Germinal center (tissue), 1 donor: ENCODE results near the gene SCFD2.
"Not testable (repeated sequence)": the region's sequence is repeated elsewhere in the genome, so short reads cannot be mapped to it uniquely, and the experiment has no call there.

Experiments used
- DNase-seq: peaks from one replicate; pipeline ENCODE4 v3.0.0; 2012; ENCODE audit warnings: mixed read lengths, low spot score

SCFD2 gene

GRCh38 chr4:53011259-53011905, 354.5 kb downstream of the SCFD2 start:
- no peak for DNase-seq

- no peak for DNase-seq
Observed at GRCh38 chr4:53010318-53010717, 355.5 kb downstream of the SCFD2 start.

- no peak for DNase-seq
Observed at GRCh38 chr4:53009824-53010223, 356.0 kb downstream of the SCFD2 start.

- DNase-seq = no peak
Observed at GRCh38 chr4:53007024-53007423, 358.8 kb downstream of the SCFD2 start.

- DNase-seq = no peak
Observed at GRCh38 chr4:53005808-53006207, 360.1 kb downstream of the SCFD2 start.

- no peak for DNase-seq
Observed at GRCh38 chr4:53005149-53005546, 360.7 kb downstream of the SCFD2 start.

- no peak for DNase-seq
Observed at GRCh38 chr4:53004497-53005148, 361.2 kb downstream of the SCFD2 start.

GRCh38 chr4:53003959-53004358, 361.9 kb downstream of the SCFD2 start:
- no peak for DNase-seq

GRCh38 chr4:53000560-53000959, 365.3 kb downstream of the SCFD2 start:
- no peak for DNase-seq

- no peak for DNase-seq
Observed at GRCh38 chr4:52999626-53000025, 366.2 kb downstream of the SCFD2 start.

- DNase-seq = no peak
Observed at GRCh38 chr4:52998413-52998812, 367.4 kb downstream of the SCFD2 start.

- DNase-seq = no peak
Observed at GRCh38 chr4:52997132-52997416, 368.8 kb downstream of the SCFD2 start.

GRCh38 chr4:52996261-52997131, 369.4 kb downstream of the SCFD2 start:
- DNase-seq = no peak

- DNase-seq = no peak
Observed at GRCh38 chr4:52995360-52996030, 370.4 kb downstream of the SCFD2 start.

GRCh38 chr4:52994567-52994966, 371.3 kb downstream of the SCFD2 start:
- DNase-seq = no peak

GRCh38 chr4:52993771-52994170, 372.1 kb downstream of the SCFD2 start:
- DNase-seq = no peak

GRCh38 chr4:52992551-52992950, 373.3 kb downstream of the SCFD2 start:
- not testable (repeated sequence) for DNase-seq

GRCh38 chr4:52991472-52991871, 374.4 kb downstream of the SCFD2 start:
- DNase-seq = no peak

- no peak for DNase-seq
Observed at GRCh38 chr4:52990706-52991105, 375.2 kb downstream of the SCFD2 start.

- DNase-seq = no peak
Observed at GRCh38 chr4:52989865-52990264, 376.0 kb downstream of the SCFD2 start.

GRCh38 chr4:52987392-52988056, 378.3 kb downstream of the SCFD2 start:
- no peak for DNase-seq

- DNase-seq = no peak
Observed at GRCh38 chr4:52984462-52984881, 381.4 kb downstream of the SCFD2 start.
